Measurements from ENCODE around the gene NTMT1. TPM values are rescaled to one million over a fixed set of nuclear protein-coding genes. Genes with fewer than 3 reads are reported as not detected.

NTMT1 gene
- total and polyA plus RNA-seq, 10 of the 15 experiments (the other 5 are each of a cell fraction or from before 2014, with no cell fraction given) = 12.8 to 85.4 (median 39.3) TPM

DNA sequence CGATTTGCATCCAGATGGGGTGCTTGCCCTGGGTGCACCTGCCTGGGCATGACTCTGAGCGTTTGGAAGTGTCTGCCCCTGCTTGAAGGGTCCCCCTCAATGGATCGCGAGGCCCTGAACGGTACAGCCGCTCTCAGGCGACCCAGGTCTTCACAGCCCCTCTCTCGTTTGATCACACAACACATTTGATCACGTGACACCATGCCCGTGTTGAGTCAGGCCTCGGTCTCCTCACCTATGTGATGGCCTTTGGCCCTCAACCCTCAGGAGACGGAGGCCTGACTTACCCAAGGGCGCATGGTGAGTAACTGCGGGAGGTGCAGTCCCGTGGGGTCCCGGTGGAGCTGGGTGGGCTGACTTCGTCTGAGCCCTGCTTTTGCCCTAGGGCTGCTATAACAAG is 18.9 kb downstream of the NTMT1 start:
- Histone ChIP-seq H3K36me3 (ENCODE audit: control insufficient read depth in 2 of 2, insufficient read depth in 2 of 2, low read length in 1 of 2) (no peaks in the 10 kb centered on the region; a peak in 1 of 4 replicates), H3K79me2 (ENCODE audit: control insufficient read depth, insufficient read depth, low read length) (peaks cover 15% of the 10 kb centered on the region), H3K27me3 (replicated peaks in 1 of 2; ENCODE audit: control insufficient read depth in 2 of 2, insufficient read depth in 2 of 2, low read length in 1 of 2) (no peaks in the 10 kb centered on the region), H2AFZ (ENCODE audit: control insufficient read depth, low read depth, low read length) (no peak overlapping the region), H4K20me1 (ENCODE audit: control insufficient read depth, insufficient read depth) (no peaks in the 10 kb centered on the region), H3K4me3 (no peak overlapping the region), H3K27ac (ENCODE audit: control insufficient read depth, insufficient read depth) (no peak overlapping the region), H3K4me2 (ENCODE audit: control insufficient read depth, insufficient read depth) (no peak overlapping the region), H3K4me1 (ENCODE audit: control insufficient read depth, insufficient read depth, low read length) (peaks cover 6% of the 10 kb centered on the region; the same call in 1 of the 2 replicates), H3K9me3 (replicated peaks; ENCODE audit: control insufficient read depth, insufficient read depth, low read length) (no peaks in the 10 kb centered on the region), H3K9ac (ENCODE audit: control insufficient read depth, insufficient read depth, low read length) (no peak overlapping the region)
- POLR2A ChIA-PET = no interaction called here
- DNase-seq (ENCODE audit: low read depth, low spot score) (no peak), FAIRE-seq (no peak), ATAC-seq (no peak)
- RAD21 ChIA-PET (ENCODE audit: unreplicated experiment) = no interaction called here
- WGBS (ENCODE audit: insufficient coverage, insufficient replicate concordance, low lambda C conversion rate, missing lambda C conversion rate) = 45% methylated on average over 17 of the region's 17 CpGs
- in situ Hi-C loops (cut with MboI) = loop anchor here (5.0 kb wide), 1 partner anchor 137 kb away; no protein-coding TSS in a partner anchor
- intact Hi-C loops (cut with micrococcal nuclease; ENCODE audit: unreplicated experiment) = no loop called here
- BruUV-seq (replicated peaks) = no TSS peak
- TF ChIP-seq IRF4 (IDR thresholded peaks at IDR 0.05; ENCODE audit: low read depth, low read length) (no peak), BHLHE40 (IDR thresholded peaks at IDR 0.05; ENCODE audit: borderline replicate concordance in 1 of 2, low read depth in 2 of 2, low read length in 1 of 2) (peak in 1 of 2 experiments; percentile 18; a peak in 1 of 4 replicates), ZNF384 (IDR thresholded peaks at IDR 0.05; ENCODE audit: borderline replicate concordance, low read depth, low read length) (no peak), SUZ12 (IDR thresholded peaks at IDR 0.05; ENCODE audit: unreplicated experiment) (no peak), EP300 (IDR thresholded peaks at IDR 0.05; ENCODE audit: borderline replicate concordance in 1 of 2, control insufficient read depth in 1 of 2, low read depth in 2 of 2, low read length in 2 of 2) (no peak), BMI1 (IDR thresholded peaks at IDR 0.05; ENCODE audit: borderline replicate concordance) (no peak), RAD51 (IDR thresholded peaks at IDR 0.05) (peak; percentile 71), YBX1 (IDR thresholded peaks at IDR 0.05) (no peak), STAT1 (conservative IDR thresholded peaks at IDR 0.05) (no peak), RUNX3 (IDR thresholded peaks at IDR 0.05; ENCODE audit: low read length) (no peak), ZNF622 (IDR thresholded peaks at IDR 0.05) (no peak)
- TF ChIP-seq, protein P1, sequence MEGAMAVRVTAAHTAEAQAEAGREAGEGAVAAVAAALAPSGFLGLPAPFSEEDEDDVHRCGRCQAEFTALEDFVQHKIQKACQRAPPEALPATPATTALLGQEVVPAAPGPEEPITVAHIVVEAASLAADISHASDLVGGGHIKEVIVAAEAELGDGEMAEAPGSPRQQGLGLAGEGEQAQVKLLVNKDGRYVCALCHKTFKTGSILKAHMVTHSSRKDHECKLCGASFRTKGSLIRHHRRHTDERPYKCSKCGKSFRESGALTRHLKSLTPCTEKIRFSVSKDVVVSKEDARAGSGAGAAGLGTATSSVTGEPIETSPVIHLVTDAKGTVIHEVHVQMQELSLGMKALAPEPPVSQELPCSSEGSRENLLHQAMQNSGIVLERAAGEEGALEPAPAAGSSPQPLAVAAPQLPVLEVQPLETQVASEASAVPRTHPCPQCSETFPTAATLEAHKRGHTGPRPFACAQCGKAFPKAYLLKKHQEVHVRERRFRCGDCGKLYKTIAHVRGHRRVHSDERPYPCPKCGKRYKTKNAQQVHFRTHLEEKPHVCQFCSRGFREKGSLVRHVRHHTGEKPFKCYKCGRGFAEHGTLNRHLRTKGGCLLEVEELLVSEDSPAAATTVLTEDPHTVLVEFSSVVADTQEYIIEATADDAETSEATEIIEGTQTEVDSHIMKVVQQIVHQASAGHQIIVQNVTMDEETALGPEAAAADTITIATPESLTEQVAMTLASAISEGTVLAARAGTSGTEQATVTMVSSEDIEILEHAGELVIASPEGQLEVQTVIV (IDR thresholded peaks at IDR 0.05; ENCODE audit: borderline replicate concordance, partially characterized antibody) = no peak
- TF ChIP-seq, protein P2, sequence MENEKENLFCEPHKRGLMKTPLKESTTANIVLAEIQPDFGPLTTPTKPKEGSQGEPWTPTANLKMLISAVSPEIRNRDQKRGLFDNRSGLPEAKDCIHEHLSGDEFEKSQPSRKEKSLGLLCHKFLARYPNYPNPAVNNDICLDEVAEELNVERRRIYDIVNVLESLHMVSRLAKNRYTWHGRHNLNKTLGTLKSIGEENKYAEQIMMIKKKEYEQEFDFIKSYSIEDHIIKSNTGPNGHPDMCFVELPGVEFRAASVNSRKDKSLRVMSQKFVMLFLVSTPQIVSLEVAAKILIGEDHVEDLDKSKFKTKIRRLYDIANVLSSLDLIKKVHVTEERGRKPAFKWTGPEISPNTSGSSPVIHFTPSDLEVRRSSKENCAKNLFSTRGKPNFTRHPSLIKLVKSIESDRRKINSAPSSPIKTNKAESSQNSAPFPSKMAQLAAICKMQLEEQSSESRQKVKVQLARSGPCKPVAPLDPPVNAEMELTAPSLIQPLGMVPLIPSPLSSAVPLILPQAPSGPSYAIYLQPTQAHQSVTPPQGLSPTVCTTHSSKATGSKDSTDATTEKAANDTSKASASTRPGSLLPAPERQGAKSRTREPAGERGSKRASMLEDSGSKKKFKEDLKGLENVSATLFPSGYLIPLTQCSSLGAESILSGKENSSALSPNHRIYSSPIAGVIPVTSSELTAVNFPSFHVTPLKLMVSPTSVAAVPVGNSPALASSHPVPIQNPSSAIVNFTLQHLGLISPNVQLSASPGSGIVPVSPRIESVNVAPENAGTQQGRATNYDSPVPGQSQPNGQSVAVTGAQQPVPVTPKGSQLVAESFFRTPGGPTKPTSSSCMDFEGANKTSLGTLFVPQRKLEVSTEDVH (IDR thresholded peaks at IDR 0.05; ENCODE audit: low read depth, partially characterized antibody) = no peak
- TF ChIP-seq, protein P3, sequence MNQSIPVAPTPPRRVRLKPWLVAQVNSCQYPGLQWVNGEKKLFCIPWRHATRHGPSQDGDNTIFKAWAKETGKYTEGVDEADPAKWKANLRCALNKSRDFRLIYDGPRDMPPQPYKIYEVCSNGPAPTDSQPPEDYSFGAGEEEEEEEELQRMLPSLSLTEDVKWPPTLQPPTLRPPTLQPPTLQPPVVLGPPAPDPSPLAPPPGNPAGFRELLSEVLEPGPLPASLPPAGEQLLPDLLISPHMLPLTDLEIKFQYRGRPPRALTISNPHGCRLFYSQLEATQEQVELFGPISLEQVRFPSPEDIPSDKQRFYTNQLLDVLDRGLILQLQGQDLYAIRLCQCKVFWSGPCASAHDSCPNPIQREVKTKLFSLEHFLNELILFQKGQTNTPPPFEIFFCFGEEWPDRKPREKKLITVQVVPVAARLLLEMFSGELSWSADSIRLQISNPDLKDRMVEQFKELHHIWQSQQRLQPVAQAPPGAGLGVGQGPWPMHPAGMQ (IDR thresholded peaks at IDR 0.05; ENCODE audit: borderline replicate concordance) = no peak
- TF ChIP-seq, protein P4, sequence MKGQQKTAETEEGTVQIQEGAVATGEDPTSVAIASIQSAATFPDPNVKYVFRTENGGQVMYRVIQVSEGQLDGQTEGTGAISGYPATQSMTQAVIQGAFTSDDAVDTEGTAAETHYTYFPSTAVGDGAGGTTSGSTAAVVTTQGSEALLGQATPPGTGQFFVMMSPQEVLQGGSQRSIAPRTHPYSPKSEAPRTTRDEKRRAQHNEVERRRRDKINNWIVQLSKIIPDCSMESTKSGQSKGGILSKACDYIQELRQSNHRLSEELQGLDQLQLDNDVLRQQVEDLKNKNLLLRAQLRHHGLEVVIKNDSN (IDR thresholded peaks at IDR 0.05; ENCODE audit: borderline replicate concordance, extremely low read length, insufficient read depth, low read depth, low read length) = peak; percentile 46
- CTCF ChIA-PET = interaction anchor here (1.4 kb wide), 1 partner anchor 76 kb away, joined by 3 read pairs; no protein-coding TSS in a partner anchor
- SMC1A ChIA-PET (ENCODE audit: uncharacterized antibody, unreplicated experiment) = no interaction called here

All from GM12878 (cell line).